OCI-LY3 (cell line): ENCODE data around the gene ADAM33.

Experiments used
- EZH2phosphoT487 ChIP-seq: fragments of 200-600 bp; shearing (Covaris generic); IDR thresholded peaks from 2 replicates; pipeline ENCODE4 v1.6.1; 2018; ENCODE audit warnings: antibody characterized with exemption, mixed run types, low read depth
- TF ChIP-seq, protein P1 (sequence below): fragments of 200-600, 300-600 bp; sonication (generic); IDR thresholded peaks from 2 replicates; pipeline ENCODE4 v1.5.1; 2014; ENCODE audit warnings: antibody characterized with exemption, low read length, low read depth

DNA sequence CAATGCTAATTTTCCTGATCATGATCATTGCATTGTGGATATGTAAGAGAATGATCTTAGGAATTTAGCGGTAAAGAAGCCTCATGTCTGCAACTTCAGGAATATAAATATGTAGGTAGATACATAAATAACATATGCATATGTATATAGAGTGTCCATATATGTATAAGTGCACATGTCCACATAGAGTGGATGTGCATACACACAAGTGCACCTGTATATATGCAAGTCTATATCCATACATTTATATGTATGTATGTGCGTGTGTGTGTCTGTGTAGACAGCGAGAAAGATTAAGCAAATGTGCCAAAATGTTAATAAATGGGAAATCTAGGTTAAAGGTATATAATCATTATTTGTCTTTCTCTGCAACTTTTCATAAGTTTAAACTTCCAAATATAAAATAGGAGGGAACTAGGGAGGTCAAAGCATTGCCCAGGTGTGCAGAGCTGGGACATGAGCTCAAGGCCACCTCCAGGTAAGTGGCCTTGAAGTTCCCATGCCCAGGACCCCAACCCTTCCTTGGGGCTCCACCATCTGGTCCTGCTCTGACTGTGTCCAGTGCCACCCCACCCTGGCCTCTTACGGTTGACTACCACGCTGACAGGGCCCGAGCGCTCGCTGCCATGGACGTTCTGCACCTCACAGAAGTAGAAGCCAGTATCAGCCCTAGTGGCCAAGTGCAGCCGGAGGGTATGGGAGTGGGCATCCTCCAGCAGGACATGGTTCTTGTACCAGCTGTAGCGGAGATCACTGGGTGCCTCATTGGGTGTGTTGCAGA lies 21.0 kb upstream of the ADAM33 start:
- TF ChIP-seq, protein P1, sequence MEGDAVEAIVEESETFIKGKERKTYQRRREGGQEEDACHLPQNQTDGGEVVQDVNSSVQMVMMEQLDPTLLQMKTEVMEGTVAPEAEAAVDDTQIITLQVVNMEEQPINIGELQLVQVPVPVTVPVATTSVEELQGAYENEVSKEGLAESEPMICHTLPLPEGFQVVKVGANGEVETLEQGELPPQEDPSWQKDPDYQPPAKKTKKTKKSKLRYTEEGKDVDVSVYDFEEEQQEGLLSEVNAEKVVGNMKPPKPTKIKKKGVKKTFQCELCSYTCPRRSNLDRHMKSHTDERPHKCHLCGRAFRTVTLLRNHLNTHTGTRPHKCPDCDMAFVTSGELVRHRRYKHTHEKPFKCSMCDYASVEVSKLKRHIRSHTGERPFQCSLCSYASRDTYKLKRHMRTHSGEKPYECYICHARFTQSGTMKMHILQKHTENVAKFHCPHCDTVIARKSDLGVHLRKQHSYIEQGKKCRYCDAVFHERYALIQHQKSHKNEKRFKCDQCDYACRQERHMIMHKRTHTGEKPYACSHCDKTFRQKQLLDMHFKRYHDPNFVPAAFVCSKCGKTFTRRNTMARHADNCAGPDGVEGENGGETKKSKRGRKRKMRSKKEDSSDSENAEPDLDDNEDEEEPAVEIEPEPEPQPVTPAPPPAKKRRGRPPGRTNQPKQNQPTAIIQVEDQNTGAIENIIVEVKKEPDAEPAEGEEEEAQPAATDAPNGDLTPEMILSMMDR: no peak
- TF ChIP-seq EZH2phosphoT487: no peak
